Neural cell (in vitro differentiated cells): ENCODE data around the gene SLC6A9. TPM values are rescaled to one million over a fixed set of nuclear protein-coding genes. Genes with fewer than 3 reads are reported as not detected.

Experiments
- H2AFZ ChIP-seq: fragments of 200-600, 300-800 bp; sonication (generic), shearing (Covaris generic); 2 replicates; pipeline ENCODE4 v1.6.0; 2014; ENCODE audit warnings: low read depth, mild to moderate bottlenecking, antibody characterized with exemption, low read length, moderate library complexity
- H3F3A ChIP-seq: fragments of 200-600 bp; shearing (Covaris generic); 2 replicates; pipeline ENCODE4 v1.6.1; 2016; ENCODE audit warnings: mild to moderate bottlenecking, moderate library complexity, mixed read lengths, antibody characterized with exemption, low read length; ENCODE audit not compliant: insufficient read depth, poor library complexity, severe bottlenecking
- H3K27ac ChIP-seq: fragments of 200-600, 300-800 bp; sonication (generic), shearing (Covaris generic); 2 replicates; pipeline ENCODE4 v1.5.1; 2014; ENCODE audit warnings: mild to moderate bottlenecking, low read length, moderate library complexity
- H3K27me3 ChIP-seq: fragments of 300-800, 200-600 bp; sonication (generic), shearing (Covaris generic); 2 replicates; pipeline ENCODE4 v1.6.0; 2014; ENCODE audit warnings: mild to moderate bottlenecking, low read depth, low read length, moderate library complexity; ENCODE audit not compliant: insufficient read depth
- H3K36me3 ChIP-seq: fragments of 300-800, 200-600 bp; sonication (generic), shearing (Covaris generic); 2 replicates; pipeline ENCODE4 v1.5.1; 2014; ENCODE audit warnings: mild to moderate bottlenecking, antibody characterized with exemption, low read length, moderate library complexity; ENCODE audit not compliant: insufficient read depth
- H3K4me2 ChIP-seq: fragments of 300-800, 200-600 bp; sonication (generic), shearing (Covaris generic); 2 replicates; pipeline ENCODE4 v1.6.0; 2014; ENCODE audit warnings: mild to moderate bottlenecking, low read length
- H3K4me3 ChIP-seq: fragments of 300-800, 200-600 bp; sonication (generic), shearing (Covaris generic); 2 replicates; pipeline ENCODE4 v1.5.1; 2014; ENCODE audit warnings: mild to moderate bottlenecking, low read length, moderate library complexity
- H3K79me2 ChIP-seq: fragments of 200-600 bp; shearing (Covaris generic); replicated peaks from 2 replicates; pipeline ENCODE4 v1.6.0; 2014; ENCODE audit warnings: mild to moderate bottlenecking, low read length, moderate library complexity; ENCODE audit not compliant: insufficient read depth
- H3K9ac ChIP-seq: fragments of 300-800, 200-600 bp; sonication (generic), shearing (Covaris generic); 2 replicates; pipeline ENCODE4 v1.6.1; 2016; ENCODE audit warnings: mild to moderate bottlenecking, low read length, mixed read lengths
- H3K9me2 ChIP-seq: fragments of 200-600 bp; shearing (Covaris generic); 2 replicates; pipeline ENCODE4 v1.6.1; 2016; ENCODE audit warnings: mild to moderate bottlenecking, low read length, mixed read lengths; ENCODE audit not compliant: insufficient read depth
- H3K9me3 ChIP-seq: fragments of 200-600, 300-800 bp; sonication (generic), shearing (Covaris generic); 2 replicates; pipeline ENCODE4 v1.6.1; 2016; ENCODE audit warnings: mild to moderate bottlenecking, mixed run types, low read length, moderate library complexity, mixed read lengths
- H4K20me1 ChIP-seq: fragments of 200-600 bp; shearing (Covaris generic); 2 replicates; pipeline ENCODE4 v1.6.1; 2016; ENCODE audit warnings: mild to moderate bottlenecking, mixed run types; ENCODE audit not compliant: insufficient read depth
- EP300 ChIP-seq: fragments of 450-650 bp; conservative IDR thresholded peaks from 2 replicates; pipeline ENCODE4 v1.6.1; 2014; ENCODE audit warnings: antibody characterized with exemption, mild to moderate bottlenecking, moderate library complexity; ENCODE audit not compliant: poor library complexity, severe bottlenecking
- EZH2 ChIP-seq: fragments of 200-600, 300-800 bp; shearing (Covaris generic), sonication (generic); IDR thresholded peaks from 2 replicates; pipeline ENCODE4 v1.6.1; 2014; ENCODE audit warnings: antibody characterized with exemption, low read length, borderline replicate concordance, mild to moderate bottlenecking; ENCODE audit not compliant: insufficient read depth, poor library complexity, severe bottlenecking
- MXI1 ChIP-seq: fragments of 450-650 bp; conservative IDR thresholded peaks from 2 replicates; pipeline ENCODE4 v1.6.1; 2014; ENCODE audit warnings: antibody characterized with exemption, mild to moderate bottlenecking; ENCODE audit not compliant: poor library complexity, severe bottlenecking
- POLR2AphosphoS5 ChIP-seq: IDR thresholded peaks from 2 replicates; pipeline ENCODE4 v1.6.1; 2012
- RAD21 ChIP-seq: fragments of 450-650 bp; conservative IDR thresholded peaks from 2 replicates; pipeline ENCODE4 v1.6.1; 2014; ENCODE audit warnings: antibody characterized with exemption, mild to moderate bottlenecking, moderate library complexity
- SMC3 ChIP-seq: fragments of 450-650 bp; conservative IDR thresholded peaks from 2 replicates; pipeline ENCODE4 v1.6.1; 2014; ENCODE audit warnings: antibody characterized with exemption, mild to moderate bottlenecking, moderate library complexity; ENCODE audit not compliant: poor library complexity
- TAF1 ChIP-seq: IDR thresholded peaks from 2 replicates; pipeline ENCODE4 v1.6.1; 2012; ENCODE audit warnings: low read depth
- polyA plus RNA-seq: library from polyadenylated mRNA; depleted of rRNA; stranded (reverse); fragments of >200 nt; gene quantifications from 2 replicates; pipeline ENCODE4 v1.2.3, GENCODE V29; 2014
- TF ChIP-seq, protein P1 (sequence below): IDR thresholded peaks from 2 replicates; pipeline ENCODE4 v1.6.1; 2012; ENCODE audit warnings: borderline replicate concordance
- TF ChIP-seq, protein P2 (sequence below): fragments of 450-650 bp; IDR thresholded peaks from 2 replicates; pipeline ENCODE4 v1.5.1; 2014; ENCODE audit warnings: antibody characterized with exemption, mild to moderate bottlenecking, moderate library complexity; ENCODE audit not compliant: poor library complexity, severe bottlenecking

The SLC6A9 gene
- polyA plus RNA-seq, 1 donor from 2014 or later = 1.3 TPM

DNA sequence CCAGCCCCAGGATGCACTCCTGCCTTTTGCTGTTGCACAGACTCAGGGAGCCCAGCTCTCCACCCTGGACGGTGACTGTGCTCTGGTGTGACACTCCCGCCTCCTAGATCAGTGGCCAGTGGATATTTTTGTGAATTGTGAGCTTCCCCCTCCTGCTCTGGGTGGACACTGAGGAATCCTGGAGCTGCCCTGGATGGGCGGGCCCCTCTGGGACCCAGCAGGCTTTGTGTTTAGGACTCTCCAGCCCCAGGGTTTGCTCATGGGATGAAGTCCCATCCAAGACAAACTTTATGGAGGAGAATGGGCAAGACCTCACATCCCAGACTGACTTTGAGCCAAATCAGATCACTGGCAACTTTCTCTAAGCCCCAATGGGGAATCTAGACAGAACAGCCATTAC, 16.1 kb downstream of the SLC6A9 start:
- no peak overlapping the region for H3K4me2 ChIP-seq
- no peaks in the 10 kb centered on the region for H3F3A ChIP-seq
- no peak overlapping the region for H3K27ac ChIP-seq
- H2AFZ ChIP-seq = no peak overlapping the region
- no peak overlapping the region for H3K4me3 ChIP-seq
- H3K79me2 ChIP-seq = no peaks in the 10 kb centered on the region
- H4K20me1 ChIP-seq = no peaks in the 10 kb centered on the region
- TF ChIP-seq TAF1 (no peak), MXI1 (no peak), EP300 (no peak), EZH2 (no peak), POLR2AphosphoS5 (no peak), SMC3 (no peak), RAD21 (no peak)
- TF ChIP-seq, protein P1, sequence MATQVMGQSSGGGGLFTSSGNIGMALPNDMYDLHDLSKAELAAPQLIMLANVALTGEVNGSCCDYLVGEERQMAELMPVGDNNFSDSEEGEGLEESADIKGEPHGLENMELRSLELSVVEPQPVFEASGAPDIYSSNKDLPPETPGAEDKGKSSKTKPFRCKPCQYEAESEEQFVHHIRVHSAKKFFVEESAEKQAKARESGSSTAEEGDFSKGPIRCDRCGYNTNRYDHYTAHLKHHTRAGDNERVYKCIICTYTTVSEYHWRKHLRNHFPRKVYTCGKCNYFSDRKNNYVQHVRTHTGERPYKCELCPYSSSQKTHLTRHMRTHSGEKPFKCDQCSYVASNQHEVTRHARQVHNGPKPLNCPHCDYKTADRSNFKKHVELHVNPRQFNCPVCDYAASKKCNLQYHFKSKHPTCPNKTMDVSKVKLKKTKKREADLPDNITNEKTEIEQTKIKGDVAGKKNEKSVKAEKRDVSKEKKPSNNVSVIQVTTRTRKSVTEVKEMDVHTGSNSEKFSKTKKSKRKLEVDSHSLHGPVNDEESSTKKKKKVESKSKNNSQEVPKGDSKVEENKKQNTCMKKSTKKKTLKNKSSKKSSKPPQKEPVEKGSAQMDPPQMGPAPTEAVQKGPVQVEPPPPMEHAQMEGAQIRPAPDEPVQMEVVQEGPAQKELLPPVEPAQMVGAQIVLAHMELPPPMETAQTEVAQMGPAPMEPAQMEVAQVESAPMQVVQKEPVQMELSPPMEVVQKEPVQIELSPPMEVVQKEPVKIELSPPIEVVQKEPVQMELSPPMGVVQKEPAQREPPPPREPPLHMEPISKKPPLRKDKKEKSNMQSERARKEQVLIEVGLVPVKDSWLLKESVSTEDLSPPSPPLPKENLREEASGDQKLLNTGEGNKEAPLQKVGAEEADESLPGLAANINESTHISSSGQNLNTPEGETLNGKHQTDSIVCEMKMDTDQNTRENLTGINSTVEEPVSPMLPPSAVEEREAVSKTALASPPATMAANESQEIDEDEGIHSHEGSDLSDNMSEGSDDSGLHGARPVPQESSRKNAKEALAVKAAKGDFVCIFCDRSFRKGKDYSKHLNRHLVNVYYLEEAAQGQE = no peak
- TF ChIP-seq, protein P2, sequence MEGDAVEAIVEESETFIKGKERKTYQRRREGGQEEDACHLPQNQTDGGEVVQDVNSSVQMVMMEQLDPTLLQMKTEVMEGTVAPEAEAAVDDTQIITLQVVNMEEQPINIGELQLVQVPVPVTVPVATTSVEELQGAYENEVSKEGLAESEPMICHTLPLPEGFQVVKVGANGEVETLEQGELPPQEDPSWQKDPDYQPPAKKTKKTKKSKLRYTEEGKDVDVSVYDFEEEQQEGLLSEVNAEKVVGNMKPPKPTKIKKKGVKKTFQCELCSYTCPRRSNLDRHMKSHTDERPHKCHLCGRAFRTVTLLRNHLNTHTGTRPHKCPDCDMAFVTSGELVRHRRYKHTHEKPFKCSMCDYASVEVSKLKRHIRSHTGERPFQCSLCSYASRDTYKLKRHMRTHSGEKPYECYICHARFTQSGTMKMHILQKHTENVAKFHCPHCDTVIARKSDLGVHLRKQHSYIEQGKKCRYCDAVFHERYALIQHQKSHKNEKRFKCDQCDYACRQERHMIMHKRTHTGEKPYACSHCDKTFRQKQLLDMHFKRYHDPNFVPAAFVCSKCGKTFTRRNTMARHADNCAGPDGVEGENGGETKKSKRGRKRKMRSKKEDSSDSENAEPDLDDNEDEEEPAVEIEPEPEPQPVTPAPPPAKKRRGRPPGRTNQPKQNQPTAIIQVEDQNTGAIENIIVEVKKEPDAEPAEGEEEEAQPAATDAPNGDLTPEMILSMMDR = no peak
- H3K9me2 ChIP-seq = no peaks in the 10 kb centered on the region
- H3K36me3 ChIP-seq = no peaks in the 10 kb centered on the region
- no peaks in the 10 kb centered on the region for H3K9me3 ChIP-seq
- no peak overlapping the region for H3K9ac ChIP-seq
- H3K27me3 ChIP-seq = no peaks in the 10 kb centered on the region

DNA sequence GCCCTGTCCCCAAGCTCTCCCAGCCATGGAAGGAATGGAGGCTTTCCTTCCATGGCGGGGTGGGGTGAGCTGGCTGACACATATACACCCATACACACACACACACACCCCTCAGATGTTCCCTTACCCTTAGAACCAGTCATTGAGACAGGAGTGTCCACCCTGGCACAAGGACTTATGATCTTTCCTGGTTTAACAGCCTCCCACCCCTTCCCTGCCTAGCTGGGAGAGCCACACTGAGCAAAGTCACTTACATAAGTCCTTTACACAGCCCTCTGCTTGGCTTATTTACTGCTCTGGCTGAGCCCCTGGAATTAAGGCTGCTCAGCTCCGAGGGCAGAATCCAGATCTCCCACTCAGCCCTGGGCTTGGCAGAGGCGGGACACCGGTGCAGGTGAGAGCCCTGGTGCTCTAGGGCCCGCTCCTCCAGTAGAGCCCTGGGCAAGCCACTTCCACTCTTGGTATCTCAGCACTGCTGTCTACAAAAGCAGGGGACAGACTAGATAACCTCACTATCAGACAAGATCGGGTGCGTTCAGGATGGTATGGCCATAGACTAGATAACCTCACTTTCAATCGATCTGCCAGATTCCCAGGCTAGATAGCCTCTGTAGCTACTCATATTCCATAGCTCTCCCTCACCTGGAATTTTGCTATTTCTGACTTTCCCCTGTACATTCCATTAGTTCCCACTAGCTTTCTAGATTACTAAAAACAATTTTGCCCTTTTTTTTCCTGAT, 16.7 kb downstream of the SLC6A9 start:
- H3K4me3 ChIP-seq = no peak overlapping the region
- H4K20me1 ChIP-seq = no peaks in the 10 kb centered on the region
- H3K9me2 ChIP-seq = no peaks in the 10 kb centered on the region
- H3K9ac ChIP-seq = no peak overlapping the region
- TF ChIP-seq RAD21 = no peak
- TF ChIP-seq, protein P2 = no peak
- TF ChIP-seq EZH2 = no peak
- TF ChIP-seq, protein P1 = no peak
- TF ChIP-seq POLR2AphosphoS5 = no peak
- H3K9me3 ChIP-seq = no peaks in the 10 kb centered on the region
- H3K79me2 ChIP-seq = no peaks in the 10 kb centered on the region
- H3K36me3 ChIP-seq = no peaks in the 10 kb centered on the region
- H3K27me3 ChIP-seq = no peaks in the 10 kb centered on the region
- H3K27ac ChIP-seq = no peak overlapping the region
- H3F3A ChIP-seq = no peaks in the 10 kb centered on the region
- H2AFZ ChIP-seq = no peak overlapping the region
- no peak overlapping the region for H3K4me2 ChIP-seq
